ENCODE measurements around the gene OSR1.

DNA sequence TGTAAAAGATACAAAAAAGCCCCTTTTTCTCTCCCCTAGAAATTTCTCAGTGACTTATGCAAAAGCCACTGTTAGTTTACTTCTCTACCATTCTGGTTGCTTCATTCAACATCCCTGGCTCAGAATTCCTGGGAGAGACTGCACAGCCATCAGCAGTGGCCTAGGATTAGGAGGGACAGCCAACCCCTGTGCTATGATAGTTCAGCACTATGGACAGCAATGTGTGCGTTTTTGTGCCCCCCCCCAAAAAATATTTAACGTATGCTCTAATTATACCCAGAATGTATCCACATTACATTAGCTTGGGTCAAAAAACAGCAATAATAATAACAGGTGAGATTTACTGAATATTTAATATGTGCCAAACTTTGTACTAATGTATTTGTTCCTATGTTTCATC is 29.0 kb downstream of the OSR1 start:
- TF ChIP-seq YY1 (tag by site-specific recombination; IDR thresholded peaks at IDR 0.05) (no peak), ZNF202 (tag by site-specific recombination; IDR thresholded peaks at IDR 0.05; ENCODE audit: borderline replicate concordance) (no peak), ZNF324 (tag by site-specific recombination; IDR thresholded peaks at IDR 0.05) (no peak), ZNF24 (tag by site-specific recombination; IDR thresholded peaks at IDR 0.05) (no peak), ZNF501 (tag by site-specific recombination; IDR thresholded peaks at IDR 0.05) (no peak), HOXC10 (CRISPR knock-in tag; IDR thresholded peaks at IDR 0.05) (no peak), TCF7L2 (IDR thresholded peaks at IDR 0.05; ENCODE audit: borderline replicate concordance, low read depth, low read length) (no peak), SCRT1 (tag by site-specific recombination; IDR thresholded peaks at IDR 0.05; ENCODE audit: borderline replicate concordance) (no peak), ZNF701 (tag by site-specific recombination; IDR thresholded peaks at IDR 0.05) (no peak), ZNF610 (tag by site-specific recombination; IDR thresholded peaks at IDR 0.05; ENCODE audit: borderline replicate concordance) (no peak), ZNF23 (tag by site-specific recombination; IDR thresholded peaks at IDR 0.05; ENCODE audit: borderline replicate concordance) (no peak)
- TF ChIP-seq, protein P1, sequence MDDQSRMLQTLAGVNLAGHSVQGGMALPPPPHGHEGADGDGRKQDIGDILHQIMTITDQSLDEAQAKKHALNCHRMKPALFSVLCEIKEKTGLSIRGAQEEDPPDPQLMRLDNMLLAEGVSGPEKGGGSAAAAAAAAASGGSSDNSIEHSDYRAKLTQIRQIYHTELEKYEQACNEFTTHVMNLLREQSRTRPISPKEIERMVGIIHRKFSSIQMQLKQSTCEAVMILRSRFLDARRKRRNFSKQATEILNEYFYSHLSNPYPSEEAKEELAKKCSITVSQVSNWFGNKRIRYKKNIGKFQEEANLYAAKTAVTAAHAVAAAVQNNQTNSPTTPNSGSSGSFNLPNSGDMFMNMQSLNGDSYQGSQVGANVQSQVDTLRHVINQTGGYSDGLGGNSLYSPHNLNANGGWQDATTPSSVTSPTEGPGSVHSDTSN (CRISPR knock-in tag; IDR thresholded peaks at IDR 0.05) = no peak
- TF ChIP-seq, protein P2, sequence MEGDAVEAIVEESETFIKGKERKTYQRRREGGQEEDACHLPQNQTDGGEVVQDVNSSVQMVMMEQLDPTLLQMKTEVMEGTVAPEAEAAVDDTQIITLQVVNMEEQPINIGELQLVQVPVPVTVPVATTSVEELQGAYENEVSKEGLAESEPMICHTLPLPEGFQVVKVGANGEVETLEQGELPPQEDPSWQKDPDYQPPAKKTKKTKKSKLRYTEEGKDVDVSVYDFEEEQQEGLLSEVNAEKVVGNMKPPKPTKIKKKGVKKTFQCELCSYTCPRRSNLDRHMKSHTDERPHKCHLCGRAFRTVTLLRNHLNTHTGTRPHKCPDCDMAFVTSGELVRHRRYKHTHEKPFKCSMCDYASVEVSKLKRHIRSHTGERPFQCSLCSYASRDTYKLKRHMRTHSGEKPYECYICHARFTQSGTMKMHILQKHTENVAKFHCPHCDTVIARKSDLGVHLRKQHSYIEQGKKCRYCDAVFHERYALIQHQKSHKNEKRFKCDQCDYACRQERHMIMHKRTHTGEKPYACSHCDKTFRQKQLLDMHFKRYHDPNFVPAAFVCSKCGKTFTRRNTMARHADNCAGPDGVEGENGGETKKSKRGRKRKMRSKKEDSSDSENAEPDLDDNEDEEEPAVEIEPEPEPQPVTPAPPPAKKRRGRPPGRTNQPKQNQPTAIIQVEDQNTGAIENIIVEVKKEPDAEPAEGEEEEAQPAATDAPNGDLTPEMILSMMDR (tag by site-specific recombination; IDR thresholded peaks at IDR 0.05) = no peak
